HCT116 (cell line): ENCODE data around the gene CTSE. TPM values are rescaled to one million over a fixed set of nuclear protein-coding genes. Genes with fewer than 3 reads are reported as not detected.
A peak's percentile ranks its signal among the peaks of the same experiment; 100 is the strongest.

Experiments
- ATAC-seq: fragments of 200-7000 bp; cut with Tn5 transposase; 2 replicates; pipeline ENCODE4 v1.9.1; 2020; ENCODE audit warnings: mild to moderate bottlenecking, moderate library complexity
- BruUV-seq: library from RNA; stranded (reverse); fragments of 400-500 nt; replicated peaks from 2 replicates; lab custom pipeline; 2021; lab: Mats Ljungman, UMichigan
- CTCF ChIA-PET: fragments of 300-600 bp; sonication (Branson Sonifier 250); formaldehyde crosslinking; loops from one replicate; lab custom pipeline; 2021; ENCODE audit warnings: antibody characterized with exemption; lab: Charles Lee
- POLR2A ChIA-PET: fragments of 300-600, 350-600 bp; sonication (Branson Sonifier 250); formaldehyde crosslinking; loops from one replicate; lab custom pipeline; 2021; ENCODE audit warnings: antibody characterized with exemption; lab: Charles Lee
- RAD21 ChIA-PET, 2 experiments: fragments of 300-600 bp; sonication (Branson Sonifier 250); formaldehyde crosslinking; loops; one replicate each; lab custom pipeline; 2023; ENCODE audit warnings: low total read pairs in 2 of 2; ENCODE audit not compliant: uncharacterized antibody in 2 of 2, unreplicated experiment in 2 of 2, low non-redundant PET in 1 of 2; lab: Charles Lee
- DNase-seq: peaks from one replicate; pipeline ENCODE4 v3.0.0-alpha.2; 2010; ENCODE audit warnings: low read depth, low spot score
- H2AFZ ChIP-seq: fragments of 200-600 bp; shearing (Covaris generic), sonication (generic); 2 replicates; pipeline ENCODE4 v1.6.1; 2017; ENCODE audit warnings: low read depth, mixed run types, mixed read lengths, antibody characterized with exemption, low read length; ENCODE audit not compliant: poor library complexity, severe bottlenecking
- H3K27ac ChIP-seq: 2 replicates; pipeline ENCODE4 v1.5.1; 2012; ENCODE audit warnings: low read depth, low read length
- H3K27me3 ChIP-seq: fragments of 200-600 bp; sonication (generic); 2 replicates; pipeline ENCODE4 v1.6.1; 2016; ENCODE audit warnings: mixed run types, low read length, mixed read lengths; ENCODE audit not compliant: insufficient read depth
- H3K36me3 ChIP-seq, 2 experiments: fragments of 200-500 bp in 1 of 2; fragments of 200-600 bp in 1 of 2; sonication (Bioruptor generic) in 1 of 2; sonication (generic) in 1 of 2; 2 replicates each; pipeline versions ENCODE4 v1.5.1 to v1.6.1; 2014 to 2016; ENCODE audit warnings: low read length in 2 of 2, inconsistent platforms in 1 of 2, mixed read lengths in 1 of 2, mixed run types in 1 of 2; ENCODE audit not compliant: insufficient read depth in 2 of 2, control insufficient read depth in 1 of 2
- H3K4me1 ChIP-seq, 2 experiments: fragments of 200-600 bp in 1 of 2; sonication (generic) in 1 of 2; 2 replicates each; pipeline versions ENCODE4 v1.5.1 to v1.6.1; 2012 to 2017; ENCODE audit warnings: low read length in 2 of 2, inconsistent platforms in 1 of 2, mild to moderate bottlenecking in 1 of 2, mixed read lengths in 1 of 2, mixed run types in 1 of 2, moderate library complexity in 1 of 2; ENCODE audit not compliant: insufficient read depth in 2 of 2, control insufficient read depth in 1 of 2
- H3K4me2 ChIP-seq: fragments of 200-600 bp; sonication (generic); 2 replicates; pipeline ENCODE4 v1.6.1; 2017; ENCODE audit warnings: mixed run types, low read length, mixed read lengths
- H3K4me3 ChIP-seq, 2 experiments: fragments of 200-600 bp in 1 of 2; sonication (generic) in 1 of 2; replicated peaks in 1 of 2; 2 replicates each; pipeline ENCODE4 v1.5.1; 2011 to 2016; ENCODE audit warnings: low read length in 2 of 2, control low read depth in 1 of 2, low read depth in 1 of 2, mild to moderate bottlenecking in 1 of 2, mixed read lengths in 1 of 2, mixed run types in 1 of 2
- H3K79me2 ChIP-seq: fragments of 200-600 bp; sonication (generic); 2 replicates; pipeline ENCODE4 v1.6.1; 2017; ENCODE audit warnings: mild to moderate bottlenecking, mixed run types, low read length, moderate library complexity, mixed read lengths; ENCODE audit not compliant: insufficient read depth
- H3K9ac ChIP-seq: fragments of 200-600 bp; sonication (generic); 2 replicates; pipeline ENCODE4 v1.6.1; 2016; ENCODE audit warnings: low read length, mixed read lengths
- H3K9me2 ChIP-seq: fragments of 200-600 bp; sonication (generic), shearing (Covaris generic); 2 replicates; pipeline ENCODE4 v1.6.1; 2017; ENCODE audit warnings: mixed run types, mild to moderate bottlenecking, moderate library complexity; ENCODE audit not compliant: insufficient read depth
- H3K9me3 ChIP-seq, 2 experiments: fragments of 200-500 bp in 1 of 2; fragments of 200-600 bp in 1 of 2; sonication (Bioruptor generic) in 1 of 2; sonication (generic) in 1 of 2; 2 replicates each; pipeline ENCODE4 v1.6.1; 2014 to 2017; ENCODE audit warnings: low read length in 2 of 2, mixed read lengths in 2 of 2, inconsistent platforms in 1 of 2, low read depth in 1 of 2, mild to moderate bottlenecking in 1 of 2, mixed run types in 1 of 2, moderate library complexity in 1 of 2; ENCODE audit not compliant: control insufficient read depth in 1 of 2, insufficient read depth in 1 of 2
- H4K20me1 ChIP-seq: fragments of 200-600 bp; sonication (generic), shearing (Covaris generic); 2 replicates; pipeline ENCODE4 v1.6.1; 2017; ENCODE audit warnings: mixed run types, mild to moderate bottlenecking, moderate library complexity; ENCODE audit not compliant: insufficient read depth
- CBX3 ChIP-seq: IDR thresholded peaks from 2 replicates; pipeline ENCODE4 v1.6.1; 2012; ENCODE audit warnings: low read depth
- CEBPB ChIP-seq: IDR thresholded peaks from 2 replicates; pipeline ENCODE4 v1.6.1; 2012; ENCODE audit warnings: low read depth
- EGR1 ChIP-seq: IDR thresholded peaks from 2 replicates; pipeline ENCODE4 v1.6.1; 2012; ENCODE audit warnings: low read depth
- ELF1 ChIP-seq: IDR thresholded peaks from 2 replicates; pipeline ENCODE4 v1.6.1; 2012; ENCODE audit warnings: low read depth, borderline replicate concordance
- EZH2 ChIP-seq: fragments of 200-600 bp; sonication (generic); IDR thresholded peaks from 2 replicates; pipeline ENCODE4 v1.6.1; 2017; ENCODE audit warnings: antibody characterized with exemption, mixed run types
- FOSL1 ChIP-seq: IDR thresholded peaks from 2 replicates; pipeline ENCODE4 v1.6.1; 2012; ENCODE audit warnings: low read depth
- JUND ChIP-seq: IDR thresholded peaks from 2 replicates; pipeline ENCODE4 v1.6.1; 2012
- POLR2AphosphoS5 ChIP-seq: IDR thresholded peaks from 2 replicates; pipeline ENCODE4 v1.6.1; 2011; ENCODE audit warnings: mild to moderate bottlenecking, low read depth, low read length, moderate library complexity
- SIN3A ChIP-seq: IDR thresholded peaks from 2 replicates; pipeline ENCODE4 v1.6.1; 2012; ENCODE audit warnings: low read depth
- SP1 ChIP-seq: IDR thresholded peaks from 2 replicates; pipeline ENCODE4 v1.6.1; 2012; ENCODE audit warnings: low read depth
- ZBTB33 ChIP-seq: IDR thresholded peaks from 2 replicates; pipeline ENCODE4 v1.6.1; 2011; ENCODE audit warnings: mild to moderate bottlenecking, low read length, moderate library complexity; ENCODE audit not compliant: insufficient replicate concordance; ENCODE audit errors: extremely low read depth
- ZNF274 ChIP-seq: fragments of 200-500 bp; sonication (Bioruptor generic); IDR thresholded peaks from 2 replicates; pipeline ENCODE4 v1.6.1; 2014; ENCODE audit warnings: mild to moderate bottlenecking, low read depth, low read length, inconsistent platforms
- intact Hi-C: fragments of 100-400 bp; cut with micrococcal nuclease; formaldehyde crosslinking; loops from 2 replicates; pipeline ENCODE4 v1.10.0; 2022
- total RNA-seq: library from RNA; stranded (reverse); gene quantifications from one replicate; pipeline ENCODE4 v1.2.1, GENCODE V29; 2021; ENCODE audit not compliant: unreplicated experiment

Gene CTSE
- total RNA-seq, 1 experiment from 2014 or later = 0.12 TPM

- H3K36me3 ChIP-seq = no peaks in the 10 kb centered on the region
These were observed 22.2 kb downstream of the CTSE start for GRCh38 chr1:206001476-206001888.

More at GRCh38 chr1:206001476-206001888, 22.2 kb downstream of the CTSE start:
- peak; percentile 73 for DNase-seq
- intact Hi-C loops = no loop called here
- TF ChIP-seq SP1 (peak; percentile 78), ELF1 (no peak), ZBTB33 (no peak), EZH2 (no peak), JUND (peak; percentile 93), POLR2AphosphoS5 (peak; percentile 25; the same call in 1 of the 2 replicates), CBX3 (peak; percentile 75; the same call in 1 of the 2 replicates), FOSL1 (peak; percentile 92), ZNF274 (no peak), SIN3A (peak; percentile 40; the same call in 1 of the 2 replicates), EGR1 (peak; percentile 96), CEBPB (peak; percentile 77)
- TF ChIP-seq, all 23 proteins: peak for 8
- peak overlapping the region in 1 of 2 experiments; percentile 38; a peak in 3 of 4 replicates for H3K4me3 ChIP-seq
- no peaks in the 10 kb centered on the region for H3K9me2 ChIP-seq
- H2AFZ ChIP-seq = no peak overlapping the region
- peak overlapping the region; percentile 33; the same call in 1 of the 2 replicates for H3K27ac ChIP-seq
- H3K4me2 ChIP-seq = peak overlapping the region; percentile 78
- H3K4me1 ChIP-seq = peaks cover 33 to 47% of the 10 kb centered on the region in 2 experiments
- no peaks in the 10 kb centered on the region for H3K79me2 ChIP-seq
- no TSS peak for BruUV-seq
- H3K9me3 ChIP-seq = no peaks in the 10 kb centered on the region
- RAD21 ChIA-PET = no interaction called here
- peak; percentile 85 for ATAC-seq
- CTCF ChIA-PET = interaction anchor here (1.1 to 2.2 kb wide), 2 partner anchors 24 to 29 kb away, joined by 5 to 7 read pairs; no protein-coding TSS in a partner anchor
- peak overlapping the region; percentile 18; the same call in 1 of the 2 replicates for H3K9ac ChIP-seq
- H3K27me3 ChIP-seq = no peaks in the 10 kb centered on the region
- no peaks in the 10 kb centered on the region for H4K20me1 ChIP-seq
- POLR2A ChIA-PET = no interaction called here
